GM10248 (cell line): Measurements from ENCODE around the gene ARHGAP25.

Source experiments
- CTCF ChIA-PET: fragments of 300-600 bp; sonication (Branson Sonifier 250); formaldehyde crosslinking; extraction: SDS; loops from one replicate; lab custom pipeline; 2021; ENCODE audit warnings: antibody characterized with exemption; lab: Yijun Ruan, JAX
- POLR2A ChIA-PET: fragments of 350-650 bp; sonication (Branson Sonifier 250); formaldehyde crosslinking; extraction: SDS; loops from one replicate; lab custom pipeline; 2020; ENCODE audit warnings: antibody characterized with exemption; lab: Yijun Ruan, JAX
- DNase-seq: peaks from one replicate; pipeline ENCODE4 v3.0.0; 2012; ENCODE audit errors: extremely low spot score
- TF ChIP-seq, protein P1 (sequence below): IDR thresholded peaks from 2 replicates; pipeline ENCODE4 v1.5.1; 2012; ENCODE audit warnings: mild to moderate bottlenecking, low read depth; ENCODE audit errors: extremely low read depth, missing control alignments, control extremely low read depth

Gene ARHGAP25

DNA sequence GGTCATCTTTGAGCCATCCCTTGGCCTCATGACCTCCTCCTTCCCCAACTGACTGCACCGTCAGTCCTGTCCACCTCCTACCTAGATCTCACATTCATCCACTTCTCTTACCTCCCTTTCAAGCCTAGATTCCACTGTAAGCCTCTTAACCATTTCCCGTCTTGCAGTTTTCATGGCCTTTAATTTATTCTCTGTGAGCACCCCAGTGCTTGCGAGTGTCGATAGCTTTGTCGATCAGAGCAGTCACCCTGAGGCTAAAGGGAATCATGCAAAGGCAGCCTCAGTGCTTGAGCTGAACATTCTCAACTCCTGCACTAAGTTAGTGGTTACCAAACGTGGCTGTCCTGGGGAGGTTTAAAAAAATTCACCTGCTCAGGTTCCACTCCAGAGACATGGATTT lies 14.7 kb downstream of the ARHGAP25 start:
- TF ChIP-seq, protein P1, sequence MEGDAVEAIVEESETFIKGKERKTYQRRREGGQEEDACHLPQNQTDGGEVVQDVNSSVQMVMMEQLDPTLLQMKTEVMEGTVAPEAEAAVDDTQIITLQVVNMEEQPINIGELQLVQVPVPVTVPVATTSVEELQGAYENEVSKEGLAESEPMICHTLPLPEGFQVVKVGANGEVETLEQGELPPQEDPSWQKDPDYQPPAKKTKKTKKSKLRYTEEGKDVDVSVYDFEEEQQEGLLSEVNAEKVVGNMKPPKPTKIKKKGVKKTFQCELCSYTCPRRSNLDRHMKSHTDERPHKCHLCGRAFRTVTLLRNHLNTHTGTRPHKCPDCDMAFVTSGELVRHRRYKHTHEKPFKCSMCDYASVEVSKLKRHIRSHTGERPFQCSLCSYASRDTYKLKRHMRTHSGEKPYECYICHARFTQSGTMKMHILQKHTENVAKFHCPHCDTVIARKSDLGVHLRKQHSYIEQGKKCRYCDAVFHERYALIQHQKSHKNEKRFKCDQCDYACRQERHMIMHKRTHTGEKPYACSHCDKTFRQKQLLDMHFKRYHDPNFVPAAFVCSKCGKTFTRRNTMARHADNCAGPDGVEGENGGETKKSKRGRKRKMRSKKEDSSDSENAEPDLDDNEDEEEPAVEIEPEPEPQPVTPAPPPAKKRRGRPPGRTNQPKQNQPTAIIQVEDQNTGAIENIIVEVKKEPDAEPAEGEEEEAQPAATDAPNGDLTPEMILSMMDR: no peak
- CTCF ChIA-PET: interaction anchor here (0.8 to 7.0 kb wide), 12 partner anchors 9 to 286 kb away, joined by 3 to 99 read pairs (median 6); no protein-coding TSS in a partner anchor
- no peak for DNase-seq
- POLR2A ChIA-PET: no interaction called here

DNA sequence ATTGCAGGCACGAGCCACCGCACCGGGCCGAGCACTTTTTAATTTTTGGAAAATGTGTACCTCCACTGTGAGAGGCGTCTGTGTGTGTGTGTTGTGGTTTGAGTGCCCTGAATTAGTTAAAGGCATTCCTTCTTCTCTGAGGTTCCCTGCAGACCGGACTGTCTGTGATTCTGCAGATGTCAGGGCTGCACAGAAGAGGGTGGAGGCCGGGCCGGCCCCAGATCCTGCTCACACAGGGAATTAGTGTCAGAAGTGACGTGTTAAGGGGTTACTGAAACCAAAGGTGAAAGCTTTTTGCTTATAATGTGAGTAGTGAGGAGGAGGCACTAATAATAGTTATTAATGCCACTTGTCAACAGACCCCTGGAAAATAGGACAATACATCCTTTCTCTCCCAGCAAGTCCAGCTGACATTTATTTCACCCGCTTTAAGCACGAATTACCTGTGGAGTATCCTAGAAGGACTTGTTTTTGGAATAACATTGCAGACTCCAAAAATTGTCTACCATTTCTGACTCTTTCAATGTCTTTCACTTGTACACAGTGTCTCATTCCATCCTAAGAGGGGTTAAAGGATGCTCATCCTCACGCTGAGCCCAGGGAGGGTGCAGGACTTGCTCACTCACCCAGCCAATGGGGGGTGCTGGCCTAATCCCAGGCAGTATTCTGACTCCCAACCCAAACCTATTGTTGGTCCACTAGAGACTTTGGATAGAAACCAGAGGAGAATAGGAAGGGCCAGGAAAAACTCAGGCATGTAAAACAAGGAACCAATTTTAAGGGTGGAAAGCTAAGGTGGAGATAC lies 16.2 kb downstream of the ARHGAP25 start:
- ChIA-PET POLR2A (no interaction called here), CTCF (interaction anchor here (1.0 to 7.0 kb wide), 48 partner anchors 9 to 287 kb away, joined by 3 to 99 read pairs (median 7); partner anchors contain the start of genes ARHGAP25 and FBXO48)

DNA sequence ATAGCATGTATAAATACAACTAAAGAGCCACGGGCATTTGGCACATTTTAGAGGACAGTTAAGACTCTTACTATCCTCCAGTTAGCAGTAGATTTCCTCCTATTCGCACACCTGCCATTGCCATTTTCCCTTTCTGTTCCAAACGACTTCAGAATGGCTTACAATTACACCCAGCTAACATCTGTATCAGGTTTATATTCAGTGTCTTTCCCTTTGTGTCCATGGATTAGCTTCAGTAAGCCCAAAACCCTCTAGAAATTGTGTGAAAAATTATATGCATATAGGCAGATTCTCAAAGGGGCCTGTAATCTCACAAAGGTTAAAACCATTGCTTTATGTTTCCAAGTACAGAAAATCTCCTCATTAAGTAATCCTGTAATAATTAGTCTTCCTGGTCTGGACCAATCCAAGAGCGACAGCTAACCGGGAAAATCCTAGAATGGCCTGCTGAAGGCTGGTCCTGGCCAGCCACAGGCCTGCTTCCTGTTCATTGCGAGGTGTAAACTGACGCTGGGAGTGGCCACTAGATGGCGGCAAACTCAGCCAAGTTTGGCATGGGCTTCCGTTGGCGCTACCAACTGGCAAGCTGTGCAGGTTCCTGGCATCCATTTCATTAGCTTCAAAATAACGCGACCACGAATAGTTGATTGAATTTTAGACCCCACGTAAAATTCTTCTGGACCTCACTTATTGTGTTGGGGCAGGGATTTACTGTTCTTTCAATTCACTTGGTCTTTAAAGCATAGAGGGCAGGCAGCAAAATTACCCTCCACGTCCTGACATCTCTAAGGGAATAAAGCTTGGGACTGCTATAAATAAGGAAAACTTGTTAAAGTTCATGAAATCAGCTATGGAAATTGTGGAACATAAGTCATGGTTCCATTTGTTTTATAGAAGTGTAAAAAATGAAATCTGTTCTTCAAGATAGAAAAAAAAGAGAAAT lies 17.1 kb downstream of the ARHGAP25 start:
- ChIA-PET CTCF (interaction anchor here (0.6 to 7.0 kb wide), 62 partner anchors 9 to 288 kb away, joined by 3 to 99 read pairs (median 6); partner anchors contain the start of genes ARHGAP25 and FBXO48), POLR2A (no interaction called here)
- peak; percentile 75 for DNase-seq
- TF ChIP-seq, protein P1: peak; percentile 96

More for the DNA sequence above, 16.2 kb downstream of the ARHGAP25 start:
- TF ChIP-seq, protein P1: no peak
- no peak for DNase-seq

GRCh38 chr2:68753318-68753717 lies 18.7 kb downstream of the ARHGAP25 start:
- ChIA-PET CTCF (interaction anchor here (0.8 to 7.0 kb wide), 16 partner anchors 10 to 290 kb away, joined by 3 to 99 read pairs (median 31); partner anchors contain the start of gene ARHGAP25), POLR2A (interaction anchor here (0.9 kb wide), 1 partner anchor 27 kb away, joined by 4 read pairs; no protein-coding TSS in a partner anchor)
- no peak for DNase-seq
- TF ChIP-seq, protein P1: no peak

GRCh38 chr2:68755071-68755470 lies 20.5 kb downstream of the ARHGAP25 start:
- ChIA-PET POLR2A (no interaction called here), CTCF (interaction anchor here (0.9 to 2.0 kb wide), 6 partner anchors 10 to 153 kb away, joined by 3 to 8 read pairs (median 4); no protein-coding TSS in a partner anchor)

More at GRCh38 chr2:68755071-68755470, 20.5 kb downstream of the ARHGAP25 start:
- DNase-seq: no peak
- TF ChIP-seq, protein P1: no peak
